ENCODE measurements around the gene TICAM2. TPM values are rescaled to one million over a fixed set of nuclear protein-coding genes. Genes with fewer than 3 reads are reported as not detected.
A peak's percentile ranks its signal among the peaks of the same experiment; 100 is the strongest.

Gene TICAM2
- total RNA-seq, 1 donor from 2014 or later, result 6.9 TPM

- Histone ChIP-seq H3K36me3 (no peaks in the 10 kb centered on the region), H3K4me1 (no peaks in the 10 kb centered on the region), H3K4me3 (no peak overlapping the region), H3K9me3 (no peaks in the 10 kb centered on the region), H3K27me3 (no peaks in the 10 kb centered on the region), H3K27ac (peak overlapping the region; percentile 58)
- ATAC-seq (peak; percentile 65), DNase-seq (no peak)
- intact Hi-C loops (cut with DNase I), result no loop called here
- no peak for TF ChIP-seq CTCF (IDR thresholded peaks at IDR 0.05)
Measured at GRCh38 chr5:115557667-115558387, 44.5 kb downstream of the TICAM2 start.

GRCh38 chr5:115556276-115556675 is 46.0 kb downstream of the TICAM2 start:
- intact Hi-C loops (cut with DNase I), result no loop called here
- H3K4me3 ChIP-seq, result no peak overlapping the region
- ATAC-seq, result no peak

GRCh38 chr5:115555084-115555633 is 47.1 kb downstream of the TICAM2 start:
- Histone ChIP-seq H3K9me3 (no peaks in the 10 kb centered on the region), H3K27me3 (no peaks in the 10 kb centered on the region), H3K4me1 (no peaks in the 10 kb centered on the region), H3K36me3 (no peaks in the 10 kb centered on the region), H3K27ac (no peak overlapping the region), H3K4me3 (no peak overlapping the region)
- no peak for TF ChIP-seq CTCF (IDR thresholded peaks at IDR 0.05)
- intact Hi-C loops (cut with DNase I), result no loop called here
- ATAC-seq, result no peak
- DNase-seq, result no peak

More at GRCh38 chr5:115556276-115556675, 46.0 kb downstream of the TICAM2 start:
- DNase-seq, result no peak
- no peaks in the 10 kb centered on the region for H3K9me3 ChIP-seq
- H3K27me3 ChIP-seq, result no peaks in the 10 kb centered on the region
- TF ChIP-seq CTCF (IDR thresholded peaks at IDR 0.05), result no peak
- H3K36me3 ChIP-seq, result no peaks in the 10 kb centered on the region
- no peaks in the 10 kb centered on the region for H3K4me1 ChIP-seq
- H3K27ac ChIP-seq, result no peak overlapping the region

GRCh38 chr5:115553082-115553481 is 49.2 kb downstream of the TICAM2 start:
- no peaks in the 10 kb centered on the region for H3K27me3 ChIP-seq
- no peaks in the 10 kb centered on the region for H3K9me3 ChIP-seq
- ATAC-seq (no peak), DNase-seq (no peak)
- no peak for TF ChIP-seq CTCF (IDR thresholded peaks at IDR 0.05)
- H3K4me3 ChIP-seq, result no peak overlapping the region
- no peaks in the 10 kb centered on the region for H3K4me1 ChIP-seq
- H3K27ac ChIP-seq, result no peak overlapping the region
- intact Hi-C loops (cut with DNase I), result no loop called here
- H3K36me3 ChIP-seq, result no peaks in the 10 kb centered on the region

- TF ChIP-seq CTCF (IDR thresholded peaks at IDR 0.05), result no peak
- Histone ChIP-seq H3K4me1 (no peaks in the 10 kb centered on the region), H3K36me3 (no peaks in the 10 kb centered on the region), H3K27me3 (no peaks in the 10 kb centered on the region), H3K9me3 (no peaks in the 10 kb centered on the region), H3K27ac (no peak overlapping the region), H3K4me3 (no peak overlapping the region)
- ATAC-seq, result peak; percentile 51
- no peak for DNase-seq
- intact Hi-C loops (cut with DNase I), result no loop called here
Measured at GRCh38 chr5:115551415-115551814, 50.9 kb downstream of the TICAM2 start.

All from upper lobe of right lung (tissue), 1 donor.